ENCODE measurements around the gene UVRAG.
"Not testable (repeated sequence)": the region's sequence is repeated elsewhere in the genome, so short reads cannot be mapped to it uniquely, and the experiment has no call there.

The UVRAG gene

DNA sequence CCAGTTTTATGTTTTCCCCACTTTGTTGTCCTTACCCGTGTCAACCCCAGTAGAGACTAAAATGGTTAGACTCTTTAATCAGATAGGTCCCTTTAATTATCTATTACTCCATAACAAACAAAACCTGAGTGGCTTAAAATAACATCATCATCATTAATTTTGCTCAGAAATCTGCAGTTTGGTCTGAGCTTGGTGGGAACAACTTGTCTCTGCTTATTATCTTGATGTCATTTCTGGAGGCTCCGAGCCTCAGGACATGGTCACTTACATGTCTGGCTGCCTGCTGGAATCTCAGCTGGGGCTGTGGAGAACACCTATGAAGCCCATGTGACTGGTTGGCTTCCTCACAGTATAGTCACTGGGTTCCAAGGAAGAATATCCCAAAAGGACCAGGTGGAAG, 26.7 kb downstream of the UVRAG start:
- Mint-ChIP-seq H3K4me3 (no peak overlapping the region), H3K4me1 (peaks cover 34% of the 10 kb centered on the region), H3K27me3 (no peaks in the 10 kb centered on the region), H3K9me3 (no peaks in the 10 kb centered on the region), H3K27ac (ENCODE audit: low read depth) (no peak overlapping the region), H3K36me3 (ENCODE audit: insufficient read depth) (peaks cover 8% of the 10 kb centered on the region)
- DNase-seq (ENCODE audit: low spot score in 2 of 2) (no peak), ATAC-seq (replicated peaks; ENCODE audit: extremely low read depth, poor library complexity, severe bottlenecking) (no peak)

DNA sequence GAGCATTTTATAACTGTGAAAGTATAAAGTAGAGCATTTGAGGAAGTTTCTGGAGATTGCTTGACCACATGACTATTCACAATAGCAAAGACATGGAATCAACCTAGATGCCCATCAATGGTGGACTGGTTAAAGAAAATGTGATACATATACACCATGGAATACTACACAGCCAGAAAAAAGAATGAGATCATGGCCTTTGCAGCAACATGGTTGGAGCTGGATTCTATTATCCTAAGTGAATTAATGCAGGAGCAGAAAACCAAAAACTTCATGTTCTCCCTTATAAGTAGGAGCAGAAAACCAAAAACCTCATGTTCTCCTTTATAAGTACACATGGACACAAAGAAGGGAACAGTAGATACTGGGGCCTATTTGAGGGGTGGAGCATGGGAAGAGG, 30.3 kb downstream of the UVRAG start:
- Mint-ChIP-seq H3K4me1 (peaks cover 23% of the 10 kb centered on the region), H3K4me3 (no peak overlapping the region), H3K27ac (ENCODE audit: low read depth) (no peak overlapping the region), H3K9me3 (no peaks in the 10 kb centered on the region), H3K27me3 (no peaks in the 10 kb centered on the region), H3K36me3 (ENCODE audit: insufficient read depth) (peaks cover 5% of the 10 kb centered on the region)
- DNase-seq (ENCODE audit: low spot score in 2 of 2): no peak
- ATAC-seq (replicated peaks; ENCODE audit: extremely low read depth, poor library complexity, severe bottlenecking): no peak

DNA sequence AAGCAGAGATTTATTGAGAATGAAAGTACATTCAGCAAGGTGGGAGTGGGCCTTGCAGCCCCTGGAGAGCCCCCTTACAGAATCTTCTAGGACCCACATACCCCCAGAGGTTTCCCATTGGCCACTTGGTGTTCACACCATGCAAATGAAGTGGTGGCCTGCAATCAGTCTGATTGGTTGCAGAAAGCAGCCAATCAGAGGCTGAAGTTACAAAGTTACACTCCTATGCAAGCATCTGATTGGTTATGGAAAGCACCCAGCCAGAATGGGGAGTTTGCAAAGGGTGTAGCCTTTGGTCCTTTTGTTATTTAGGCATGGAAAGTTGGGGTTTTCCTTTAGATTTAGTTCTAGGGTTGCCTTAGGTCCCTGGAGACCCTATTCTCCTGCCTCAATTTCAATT, 34.9 kb downstream of the UVRAG start:
- Mint-ChIP-seq H3K27ac (ENCODE audit: low read depth) (peak overlapping the region; percentile 37), H3K36me3 (ENCODE audit: insufficient read depth) (peaks cover 8% of the 10 kb centered on the region), H3K27me3 (no peaks in the 10 kb centered on the region), H3K4me3 (no peak overlapping the region), H3K9me3 (no peaks in the 10 kb centered on the region), H3K4me1 (peaks cover 19% of the 10 kb centered on the region)
- ATAC-seq (replicated peaks; ENCODE audit: extremely low read depth, poor library complexity, severe bottlenecking) (no peak), DNase-seq (ENCODE audit: low spot score in 2 of 2) (no peak)

DNA sequence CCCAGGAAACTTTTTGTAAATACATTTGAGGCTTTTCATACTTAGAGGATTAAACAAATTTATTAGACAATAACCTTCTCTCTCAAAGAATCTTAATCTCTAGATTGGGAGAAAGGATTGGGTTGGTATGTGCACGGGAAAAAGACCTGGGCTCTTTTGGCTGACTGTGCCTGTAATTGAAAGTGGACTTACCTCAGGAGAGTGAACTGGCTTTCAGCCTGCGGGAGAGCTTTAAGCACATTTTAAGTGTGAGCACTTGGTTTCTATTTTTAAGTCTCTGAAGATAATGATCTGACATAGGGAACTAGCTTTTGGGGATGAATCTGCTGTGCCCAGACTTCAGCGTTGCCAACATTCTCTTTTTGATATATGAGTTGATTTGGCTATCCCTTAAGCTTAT, 35.8 kb downstream of the UVRAG start:
- H3K4me1 Mint-ChIP-seq: peaks cover 19% of the 10 kb centered on the region
- no peaks in the 10 kb centered on the region for H3K9me3 Mint-ChIP-seq
- ATAC-seq (replicated peaks; ENCODE audit: extremely low read depth, poor library complexity, severe bottlenecking) (no peak), DNase-seq (ENCODE audit: low spot score in 2 of 2) (no peak)
- peaks cover 12% of the 10 kb centered on the region for H3K36me3 Mint-ChIP-seq (ENCODE audit: insufficient read depth)
- peak overlapping the region; percentile 7 for H3K27ac Mint-ChIP-seq (ENCODE audit: low read depth)
- no peak overlapping the region for H3K4me3 Mint-ChIP-seq
- H3K27me3 Mint-ChIP-seq: no peaks in the 10 kb centered on the region

DNA sequence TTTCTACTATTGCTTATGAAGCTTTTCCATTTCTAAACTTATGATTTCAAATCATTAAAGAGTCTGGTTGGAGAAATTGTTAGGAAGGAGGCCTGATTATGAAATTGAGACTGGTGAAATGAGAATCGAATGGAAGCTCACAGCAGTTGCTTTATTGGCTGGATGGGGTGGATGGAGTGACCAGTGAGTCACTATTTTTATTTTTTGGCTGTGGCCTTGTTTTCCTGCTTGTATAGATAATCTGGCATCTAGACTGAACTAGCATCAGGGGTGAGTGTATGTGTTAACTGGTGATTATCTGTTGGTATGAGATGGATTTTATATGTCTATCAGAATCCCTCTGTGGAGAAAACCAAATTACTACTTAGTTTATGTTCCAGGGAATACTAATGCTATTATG, 36.2 kb downstream of the UVRAG start:
- DNase-seq (ENCODE audit: low spot score in 2 of 2) (no peak), ATAC-seq (replicated peaks; ENCODE audit: extremely low read depth, poor library complexity, severe bottlenecking) (no peak)
- Mint-ChIP-seq H3K36me3 (ENCODE audit: insufficient read depth) (peaks cover 14% of the 10 kb centered on the region), H3K4me1 (peaks cover 19% of the 10 kb centered on the region), H3K9me3 (no peaks in the 10 kb centered on the region), H3K4me3 (no peak overlapping the region), H3K27me3 (no peaks in the 10 kb centered on the region), H3K27ac (ENCODE audit: low read depth) (peak overlapping the region; percentile 7)

DNA sequence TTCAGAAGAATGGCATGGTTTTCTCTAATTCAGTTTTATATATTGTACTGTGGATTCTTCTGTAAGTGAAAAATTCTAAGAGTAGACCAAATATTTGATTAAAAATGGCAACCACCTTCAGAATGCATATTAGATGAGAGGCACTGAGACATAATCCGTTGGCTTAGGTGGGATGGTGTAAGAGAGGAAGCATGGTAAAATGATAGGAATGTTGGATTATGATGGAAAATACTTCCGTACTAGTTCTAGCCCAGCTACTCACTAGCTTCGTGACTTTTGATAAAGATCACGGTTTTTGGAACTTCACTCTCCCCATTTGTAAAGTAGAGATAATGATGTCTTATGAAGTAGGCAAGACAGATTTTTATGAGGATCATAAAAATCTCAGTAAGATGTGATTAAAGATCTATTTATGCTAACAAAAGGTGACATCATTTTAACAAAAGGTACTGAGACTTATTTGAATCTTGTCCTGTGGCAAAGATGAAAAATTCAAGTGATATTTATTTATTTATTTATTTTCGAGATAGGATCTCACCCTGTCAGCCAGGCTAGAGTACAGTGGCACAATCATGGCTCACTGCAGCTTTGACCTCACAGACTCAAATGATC, 37.5 kb downstream of the UVRAG start:
- DNase-seq (ENCODE audit: low spot score in 2 of 2) (no peak), ATAC-seq (replicated peaks; ENCODE audit: extremely low read depth, poor library complexity, severe bottlenecking) (no peak)
- H3K4me3 Mint-ChIP-seq: no peak overlapping the region
- H3K27me3 Mint-ChIP-seq: no peaks in the 10 kb centered on the region
- H3K9me3 Mint-ChIP-seq: no peaks in the 10 kb centered on the region
- no peak overlapping the region for H3K27ac Mint-ChIP-seq (ENCODE audit: low read depth)
- H3K4me1 Mint-ChIP-seq: peaks cover 29% of the 10 kb centered on the region
- H3K36me3 Mint-ChIP-seq (ENCODE audit: insufficient read depth): peaks cover 16% of the 10 kb centered on the region

DNA sequence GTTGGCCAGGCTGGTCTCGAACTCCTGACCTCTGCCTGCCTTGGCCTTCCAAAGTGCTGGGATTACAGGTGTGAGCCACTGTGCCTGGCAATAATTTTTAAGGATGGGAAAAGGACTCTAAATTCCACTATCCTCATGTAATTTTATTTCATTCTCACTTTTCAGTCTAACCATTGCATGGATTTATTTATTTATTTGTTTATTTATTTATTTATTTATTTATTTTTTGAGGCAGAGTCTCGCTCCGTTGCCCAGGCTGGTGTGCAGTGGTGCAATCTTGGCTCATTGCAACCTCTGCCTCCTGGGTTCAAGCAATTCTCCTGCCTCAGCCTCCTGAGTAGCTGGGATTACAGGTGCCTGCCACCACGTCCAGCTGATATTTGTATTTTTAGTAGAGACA, 38.6 kb downstream of the UVRAG start:
- H3K9me3 Mint-ChIP-seq; DNase-seq (ENCODE audit: low spot score in 2 of 2); ATAC-seq (replicated peaks; ENCODE audit: extremely low read depth, poor library complexity, severe bottlenecking); H3K27me3 Mint-ChIP-seq; H3K27ac Mint-ChIP-seq (ENCODE audit: low read depth); H3K4me3 Mint-ChIP-seq: not testable (repeated sequence)
- peaks cover 38% of the 10 kb centered on the region for H3K4me1 Mint-ChIP-seq
- H3K36me3 Mint-ChIP-seq (ENCODE audit: insufficient read depth): peaks cover 16% of the 10 kb centered on the region

DNA sequence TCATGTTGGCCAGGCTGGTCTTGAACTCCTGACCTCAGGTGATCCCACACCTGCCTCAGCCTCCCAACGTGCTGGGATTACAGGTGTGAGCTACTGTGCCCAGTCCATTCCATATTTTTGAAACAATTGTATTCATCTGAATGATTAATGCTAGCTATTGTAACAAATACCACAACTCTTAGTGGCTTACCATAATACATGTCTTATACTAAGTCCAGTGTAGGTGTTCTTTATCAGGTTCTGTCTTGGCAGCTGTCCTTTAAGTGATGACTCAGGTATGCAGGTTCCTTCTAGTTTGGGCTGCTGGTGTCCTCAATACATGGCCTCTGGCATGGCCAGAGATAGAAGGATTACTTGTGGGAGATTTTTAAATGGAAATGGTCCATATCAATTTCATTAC, 39.0 kb downstream of the UVRAG start:
- DNase-seq (ENCODE audit: low spot score in 2 of 2) (no peak), ATAC-seq (replicated peaks; ENCODE audit: extremely low read depth, poor library complexity, severe bottlenecking) (no peak)
- H3K9me3 Mint-ChIP-seq: no peaks in the 10 kb centered on the region
- no peak overlapping the region for H3K4me3 Mint-ChIP-seq
- H3K27me3 Mint-ChIP-seq: no peaks in the 10 kb centered on the region
- H3K4me1 Mint-ChIP-seq: peaks cover 38% of the 10 kb centered on the region
- no peak overlapping the region for H3K27ac Mint-ChIP-seq (ENCODE audit: low read depth)
- peaks cover 16% of the 10 kb centered on the region for H3K36me3 Mint-ChIP-seq (ENCODE audit: insufficient read depth)

DNA sequence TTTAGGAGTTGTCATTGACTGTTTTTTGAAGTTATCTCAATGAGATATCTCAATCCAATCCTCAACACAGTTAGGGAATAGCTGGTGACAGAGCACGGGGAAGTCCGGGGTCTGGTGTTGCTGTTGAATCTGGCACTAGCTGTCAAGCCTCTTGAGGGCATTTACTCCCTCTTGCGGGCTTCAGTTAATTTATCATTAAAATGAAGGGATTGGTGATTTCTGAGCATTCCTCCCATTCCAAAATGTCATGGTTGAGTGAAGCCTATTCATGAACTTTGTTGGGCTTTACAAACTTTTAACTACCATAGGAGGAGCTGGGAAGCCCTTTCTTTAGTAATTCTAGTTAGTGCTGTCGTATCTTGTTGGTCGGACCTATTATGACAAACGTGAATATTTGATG, 40.2 kb downstream of the UVRAG start:
- Mint-ChIP-seq H3K27ac (ENCODE audit: low read depth) (no peak overlapping the region), H3K4me3 (no peak overlapping the region), H3K27me3 (no peaks in the 10 kb centered on the region), H3K36me3 (ENCODE audit: insufficient read depth) (peaks cover 16% of the 10 kb centered on the region), H3K4me1 (peaks cover 32% of the 10 kb centered on the region), H3K9me3 (no peaks in the 10 kb centered on the region)
- DNase-seq (ENCODE audit: low spot score in 2 of 2) (no peak), ATAC-seq (replicated peaks; ENCODE audit: extremely low read depth, poor library complexity, severe bottlenecking) (no peak)

DNA sequence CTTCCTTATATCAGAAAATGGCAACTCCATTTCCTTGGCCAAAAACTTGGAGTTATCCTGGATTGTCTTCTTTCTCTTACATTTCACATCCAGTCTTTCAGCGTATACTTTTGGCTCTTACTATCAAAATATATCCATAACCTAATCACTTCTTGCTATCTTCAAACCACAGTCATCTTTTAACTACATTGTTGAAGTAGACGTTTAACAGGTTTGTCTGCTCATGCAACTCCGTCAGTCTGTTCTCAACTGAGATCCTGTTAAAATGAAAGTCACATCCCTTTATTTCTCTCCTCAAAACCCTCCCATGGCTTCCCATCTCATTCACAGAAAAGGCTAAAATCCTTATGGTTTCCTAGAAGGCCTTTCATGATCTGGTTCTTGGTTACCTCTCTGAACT, 41.9 kb downstream of the UVRAG start:
- no peak for DNase-seq (ENCODE audit: low spot score in 2 of 2)
- H3K4me1 Mint-ChIP-seq: peaks cover 19% of the 10 kb centered on the region
- H3K9me3 Mint-ChIP-seq: no peaks in the 10 kb centered on the region
- ATAC-seq (replicated peaks; ENCODE audit: extremely low read depth, poor library complexity, severe bottlenecking): no peak
- peak overlapping the region; percentile 80 for H3K27ac Mint-ChIP-seq (ENCODE audit: low read depth)
- no peak overlapping the region for H3K4me3 Mint-ChIP-seq
- no peaks in the 10 kb centered on the region for H3K27me3 Mint-ChIP-seq
- peaks cover 16% of the 10 kb centered on the region for H3K36me3 Mint-ChIP-seq (ENCODE audit: insufficient read depth)

DNA sequence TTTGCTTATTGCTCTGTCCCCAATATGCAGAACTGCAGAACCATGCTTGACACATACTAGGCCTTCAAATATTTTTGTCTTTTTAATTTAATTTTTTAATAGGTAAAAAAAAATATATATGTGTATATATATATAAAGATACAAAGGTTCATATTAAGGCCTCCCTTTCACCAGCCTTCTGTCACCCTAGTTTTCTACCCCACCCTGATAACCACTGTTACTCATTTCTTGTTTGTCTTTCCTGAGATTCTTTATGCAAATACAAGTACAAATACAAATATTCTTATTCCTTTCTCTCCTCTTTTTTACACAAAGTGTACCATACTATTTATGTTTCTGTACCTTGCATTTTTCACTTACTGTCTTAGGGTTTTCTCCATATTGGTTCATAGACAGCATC, 43.0 kb downstream of the UVRAG start:
- H3K4me3 Mint-ChIP-seq: no peak overlapping the region
- no peak for ATAC-seq (replicated peaks; ENCODE audit: extremely low read depth, poor library complexity, severe bottlenecking)
- H3K27me3 Mint-ChIP-seq: no peaks in the 10 kb centered on the region
- no peaks in the 10 kb centered on the region for H3K9me3 Mint-ChIP-seq
- peaks cover 19% of the 10 kb centered on the region for H3K4me1 Mint-ChIP-seq
- H3K36me3 Mint-ChIP-seq (ENCODE audit: insufficient read depth): peaks cover 16% of the 10 kb centered on the region
- DNase-seq (ENCODE audit: low spot score in 2 of 2): no peak
- H3K27ac Mint-ChIP-seq (ENCODE audit: low read depth): peak overlapping the region; percentile 7

DNA sequence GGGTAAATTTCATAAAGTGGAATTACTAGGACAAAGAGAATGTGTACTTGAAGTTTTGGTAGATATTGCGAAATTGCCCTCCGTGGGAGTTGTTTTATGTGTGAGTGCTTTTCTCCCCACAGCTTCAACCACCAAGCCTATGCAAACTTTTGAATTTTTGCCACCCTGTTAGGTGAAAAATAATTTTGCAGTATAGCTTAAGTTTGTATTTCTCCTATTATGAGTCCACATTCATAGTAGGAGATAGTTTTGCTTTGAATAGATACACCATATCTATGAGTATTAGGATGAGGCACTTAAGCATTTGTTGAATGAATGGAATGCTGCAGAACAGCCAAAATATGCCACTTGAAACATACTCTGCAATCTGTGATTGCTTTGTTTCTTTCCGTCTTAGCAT, 43.6 kb downstream of the UVRAG start:
- H3K4me1 Mint-ChIP-seq: peaks cover 19% of the 10 kb centered on the region
- H3K4me3 Mint-ChIP-seq: no peak overlapping the region
- DNase-seq (ENCODE audit: low spot score in 2 of 2): no peak
- H3K9me3 Mint-ChIP-seq: no peaks in the 10 kb centered on the region
- H3K27me3 Mint-ChIP-seq: no peaks in the 10 kb centered on the region
- peak overlapping the region; percentile 7 for H3K27ac Mint-ChIP-seq (ENCODE audit: low read depth)
- no peak for ATAC-seq (replicated peaks; ENCODE audit: extremely low read depth, poor library complexity, severe bottlenecking)
- peaks cover 16% of the 10 kb centered on the region for H3K36me3 Mint-ChIP-seq (ENCODE audit: insufficient read depth)

DNA sequence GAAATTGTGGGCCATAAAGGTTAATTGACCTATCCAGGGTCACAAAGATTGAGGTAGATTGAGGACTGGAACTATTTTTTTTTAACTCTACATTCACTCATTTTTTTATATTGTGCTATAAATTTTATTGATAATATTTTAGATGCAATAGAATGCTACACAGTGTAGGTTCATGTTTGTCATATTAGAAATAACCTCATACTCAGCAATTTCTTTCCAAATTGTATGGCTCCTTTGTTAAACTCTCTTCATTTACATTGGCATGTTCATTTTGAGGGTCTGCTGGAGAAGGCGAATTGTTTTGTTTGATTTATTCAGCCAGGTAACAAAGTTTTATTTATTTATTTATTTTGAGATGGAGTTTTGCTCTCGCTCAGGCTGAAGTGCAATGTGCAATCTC, 44.6 kb downstream of the UVRAG start:
- H3K9me3 Mint-ChIP-seq: no peaks in the 10 kb centered on the region
- DNase-seq (ENCODE audit: low spot score in 2 of 2): no peak
- H3K27ac Mint-ChIP-seq (ENCODE audit: low read depth): no peak overlapping the region
- no peak for ATAC-seq (replicated peaks; ENCODE audit: extremely low read depth, poor library complexity, severe bottlenecking)
- peaks cover 19% of the 10 kb centered on the region for H3K4me1 Mint-ChIP-seq
- H3K4me3 Mint-ChIP-seq: no peak overlapping the region
- H3K27me3 Mint-ChIP-seq: no peaks in the 10 kb centered on the region
- H3K36me3 Mint-ChIP-seq (ENCODE audit: insufficient read depth): peaks cover 13% of the 10 kb centered on the region

DNA sequence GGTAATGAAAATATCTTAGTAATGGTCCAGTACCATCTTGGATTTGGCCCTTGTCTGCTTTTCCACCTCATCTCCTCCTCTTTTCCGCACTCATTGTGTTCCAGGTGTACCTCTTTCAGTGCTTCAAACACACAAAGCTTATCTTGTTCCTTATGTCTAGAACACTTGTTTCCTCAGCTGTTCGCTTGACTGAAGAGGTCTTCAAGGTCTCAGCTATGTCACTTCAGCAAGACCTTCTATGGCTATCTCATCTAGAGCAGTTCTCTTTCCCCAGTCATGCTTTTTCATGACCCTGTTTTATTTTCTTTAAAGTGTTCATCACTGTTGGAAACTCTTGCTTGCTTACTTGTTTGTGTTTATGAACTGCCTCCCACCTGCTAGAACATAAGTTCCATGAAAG, 47.4 kb downstream of the UVRAG start:
- DNase-seq (ENCODE audit: low spot score in 2 of 2) (no peak), ATAC-seq (replicated peaks; ENCODE audit: extremely low read depth, poor library complexity, severe bottlenecking) (no peak)
- no peak overlapping the region for H3K27ac Mint-ChIP-seq (ENCODE audit: low read depth)
- peaks cover 6% of the 10 kb centered on the region for H3K36me3 Mint-ChIP-seq (ENCODE audit: insufficient read depth)
- no peaks in the 10 kb centered on the region for H3K9me3 Mint-ChIP-seq
- no peaks in the 10 kb centered on the region for H3K27me3 Mint-ChIP-seq
- peaks cover 10% of the 10 kb centered on the region for H3K4me1 Mint-ChIP-seq
- H3K4me3 Mint-ChIP-seq: no peak overlapping the region
